ENCODE measurements around the gene ERGIC3.
"Not testable (repeated sequence)": the region's sequence is repeated elsewhere in the genome, so short reads cannot be mapped to it uniquely, and the experiment has no call there.

ERGIC3 gene

GRCh38 chr20:35518955-35519354 lies 22.9 kb upstream of the ERGIC3 start:
- no peak for FAIRE-seq

- no peak for FAIRE-seq
Measured at GRCh38 chr20:35523298-35523888, 18.5 kb upstream of the ERGIC3 start.

- FAIRE-seq = no peak
Measured at GRCh38 chr20:35525639-35526038, 16.2 kb upstream of the ERGIC3 start.

GRCh38 chr20:35527122-35527769 lies 14.6 kb upstream of the ERGIC3 start:
- no peak for FAIRE-seq

- no peak for FAIRE-seq
Measured at GRCh38 chr20:35529552-35529951, 12.3 kb upstream of the ERGIC3 start, which contains the start of gene C20orf173. C20orf173 (minus strand) TSS chr20:35529652; CDS start chr20:35529373, 279 bp downstream.

GRCh38 chr20:35539756-35540212 lies 2.1 kb upstream of the ERGIC3 start:
- FAIRE-seq = no peak

GRCh38 chr20:35541118-35541782 lies 628 bp upstream of the ERGIC3 start:
- no peak for FAIRE-seq

GRCh38 chr20:35542990-35543389 lies 1.1 kb downstream of the ERGIC3 start:
- no peak for FAIRE-seq

- no peak for FAIRE-seq
Measured at GRCh38 chr20:35544436-35544835, 2.6 kb downstream of the ERGIC3 start.

DNA sequence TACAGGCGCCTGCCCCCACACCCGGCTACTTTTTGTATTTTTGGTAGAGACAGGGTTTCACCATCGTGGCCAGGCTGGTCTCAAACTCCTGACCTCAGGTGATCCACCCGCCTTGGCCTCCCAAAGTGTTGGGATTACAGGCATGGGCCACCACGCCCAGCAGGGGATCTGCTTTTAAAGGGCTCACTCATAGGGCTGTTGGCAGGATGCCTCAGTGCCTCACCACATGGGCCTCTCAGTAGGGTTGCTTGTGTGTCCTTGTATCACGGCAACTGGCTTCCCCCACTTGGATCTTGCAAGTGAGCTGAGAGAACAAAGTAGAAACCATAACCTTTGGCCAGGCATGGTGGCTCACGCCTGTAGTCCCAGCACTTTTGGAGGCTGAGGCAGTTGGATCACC lies 3.1 kb downstream of the ERGIC3 start:
- not testable (repeated sequence) for FAIRE-seq

DNA sequence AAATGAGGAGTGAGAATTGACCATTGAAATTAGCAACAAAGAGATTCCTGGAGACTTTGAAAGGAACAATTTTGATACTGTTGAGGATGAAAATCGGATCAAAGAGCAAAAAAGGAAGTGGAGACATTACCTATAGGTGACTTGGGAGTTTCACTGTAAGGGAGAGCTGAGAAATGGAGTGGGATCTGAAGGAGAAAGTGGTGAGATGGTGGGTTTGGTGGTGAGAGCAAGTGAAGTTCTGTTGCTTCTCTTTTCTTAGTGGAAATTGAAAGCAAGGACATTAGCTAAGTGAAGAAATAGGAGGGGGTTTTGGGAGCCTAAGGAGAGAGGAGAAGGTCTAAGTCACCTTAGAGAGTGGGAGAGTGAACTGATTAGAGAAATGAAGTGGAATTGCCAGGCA lies 4.2 kb downstream of the ERGIC3 start:
- no peak for FAIRE-seq

- no peak for FAIRE-seq
Measured at GRCh38 chr20:35547329-35547728, 5.5 kb downstream of the ERGIC3 start.

GRCh38 chr20:35551503-35551902 lies 9.6 kb downstream of the ERGIC3 start:
- FAIRE-seq = no peak

DNA sequence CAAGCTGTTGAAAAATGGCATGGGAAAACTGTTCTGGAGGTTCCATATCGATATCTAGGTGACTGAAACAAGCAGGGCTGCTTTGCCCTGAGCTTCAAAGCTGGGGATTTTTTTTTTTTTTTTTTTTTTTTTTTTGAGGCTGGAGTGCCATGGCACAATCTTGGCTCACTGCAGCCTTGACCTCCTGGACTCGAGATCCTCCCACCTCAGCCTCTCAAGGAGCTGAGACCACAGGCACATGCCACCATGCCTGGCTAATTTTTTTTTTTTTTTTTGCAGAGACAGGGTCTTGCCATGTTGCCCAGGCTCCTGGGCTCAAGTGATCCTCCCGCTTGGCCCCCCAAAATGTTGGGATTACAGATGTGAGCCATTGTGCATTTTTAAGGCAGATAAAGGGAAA lies 11.0 kb downstream of the ERGIC3 start:
- FAIRE-seq = no peak

DNA sequence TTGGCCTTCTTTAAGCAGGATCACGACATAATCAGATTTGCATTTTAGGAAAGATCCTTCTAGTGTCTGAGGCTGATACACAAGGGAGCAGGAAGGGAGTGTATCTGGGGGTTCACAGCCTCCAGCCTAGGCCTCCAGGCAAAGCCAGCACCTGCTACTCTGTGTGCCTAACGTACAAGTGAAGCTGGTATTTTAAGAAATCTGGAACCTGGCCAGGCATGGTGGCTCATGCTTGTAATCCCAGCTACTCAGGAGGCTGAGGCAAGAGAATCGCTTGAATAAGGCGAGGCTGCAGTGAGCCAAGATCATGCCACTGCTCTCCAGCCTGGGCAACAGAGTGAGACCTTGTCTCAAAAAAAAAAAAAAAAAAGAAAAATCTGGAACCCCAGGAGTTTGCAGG lies 13.6 kb downstream of the ERGIC3 start:
- FAIRE-seq = not testable (repeated sequence)

DNA sequence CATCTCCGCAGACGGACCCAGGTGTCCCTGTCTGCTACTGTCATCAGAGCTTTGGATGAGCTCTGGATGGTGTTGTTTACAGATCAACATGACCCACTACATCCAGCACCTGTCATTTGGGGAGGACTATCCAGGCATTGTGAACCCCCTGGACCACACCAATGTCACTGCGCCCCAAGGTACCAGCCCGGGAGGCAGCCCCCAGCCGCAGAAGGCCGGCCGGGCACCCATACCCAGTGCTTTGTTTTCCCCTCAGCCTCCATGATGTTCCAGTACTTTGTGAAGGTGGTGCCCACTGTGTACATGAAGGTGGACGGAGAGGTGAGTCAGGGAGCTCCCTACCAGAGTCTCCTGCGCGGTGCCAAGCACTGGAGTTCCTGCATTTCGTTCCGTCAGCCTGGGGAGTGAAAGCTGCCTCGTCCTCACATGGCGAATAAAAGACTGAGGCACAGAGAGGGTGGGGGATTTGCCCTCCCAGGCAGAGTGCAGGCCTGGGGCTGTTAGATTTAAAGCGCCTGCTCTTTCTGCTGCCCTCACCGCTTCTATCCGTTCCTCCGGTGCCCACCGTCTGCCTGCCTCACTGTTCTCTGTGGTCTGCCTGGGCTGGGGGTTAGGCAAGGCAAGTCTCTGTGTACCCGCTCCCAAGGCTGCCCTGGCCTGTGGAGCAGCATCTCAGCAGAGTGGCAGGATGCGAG lies 14.2 kb downstream of the ERGIC3 start:
- FAIRE-seq = no peak

- no peak for FAIRE-seq
Measured at GRCh38 chr20:35556871-35557270, 15.0 kb downstream of the ERGIC3 start.

DNA sequence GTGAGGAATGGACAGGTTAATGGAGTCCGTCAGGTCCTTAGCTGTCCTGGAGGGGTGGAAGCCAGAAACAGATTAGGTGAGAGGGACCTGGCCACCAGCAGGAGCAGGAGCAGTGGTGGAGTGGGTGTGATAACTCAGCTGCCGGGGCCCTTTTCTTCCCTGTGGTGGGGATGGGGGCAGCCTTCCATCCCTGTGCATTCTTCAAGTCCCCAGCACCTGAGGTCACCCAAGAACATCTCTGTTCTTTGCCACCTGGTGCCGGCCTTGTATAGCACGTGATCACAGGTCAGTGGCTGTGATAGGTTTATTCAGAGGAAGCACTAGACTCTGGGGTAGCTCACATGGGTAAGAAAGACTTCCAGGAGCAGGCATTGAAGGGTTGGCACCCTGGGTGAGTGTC lies 16.6 kb downstream of the ERGIC3 start:
- FAIRE-seq = no peak

DNA sequence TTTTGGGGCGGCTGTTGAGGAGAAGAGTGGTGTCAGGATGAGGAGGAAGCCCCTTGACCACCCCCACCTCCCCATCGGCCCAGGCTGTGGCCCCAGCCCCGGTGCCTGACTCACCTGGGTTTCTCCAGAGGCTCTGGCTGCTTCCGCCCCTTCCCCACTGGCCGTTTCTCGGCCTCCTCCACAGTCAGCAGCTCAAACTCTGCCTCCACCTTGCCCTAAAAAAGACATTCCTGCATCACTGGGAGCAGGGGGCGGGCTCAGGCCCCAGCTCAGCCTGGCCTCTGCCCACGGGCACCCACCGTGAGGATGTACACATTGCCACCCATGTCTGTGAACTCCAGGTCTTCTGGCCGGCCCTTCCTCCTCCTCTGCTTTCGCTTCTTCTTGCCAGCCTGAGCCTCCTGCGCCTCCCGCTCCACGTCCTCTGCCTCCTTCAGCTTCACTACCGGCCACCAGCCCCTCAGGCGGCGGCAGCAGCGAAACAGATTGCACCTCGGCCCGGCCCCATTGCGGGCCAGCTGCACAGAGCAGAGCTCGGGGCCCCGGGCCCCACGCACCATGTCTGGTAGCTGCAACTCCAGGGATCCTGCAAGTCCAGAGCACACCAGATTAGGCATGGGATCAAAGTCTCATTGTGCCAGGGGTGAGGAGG lies 17.3 kb downstream of the ERGIC3 start:
- FAIRE-seq = no peak

DNA sequence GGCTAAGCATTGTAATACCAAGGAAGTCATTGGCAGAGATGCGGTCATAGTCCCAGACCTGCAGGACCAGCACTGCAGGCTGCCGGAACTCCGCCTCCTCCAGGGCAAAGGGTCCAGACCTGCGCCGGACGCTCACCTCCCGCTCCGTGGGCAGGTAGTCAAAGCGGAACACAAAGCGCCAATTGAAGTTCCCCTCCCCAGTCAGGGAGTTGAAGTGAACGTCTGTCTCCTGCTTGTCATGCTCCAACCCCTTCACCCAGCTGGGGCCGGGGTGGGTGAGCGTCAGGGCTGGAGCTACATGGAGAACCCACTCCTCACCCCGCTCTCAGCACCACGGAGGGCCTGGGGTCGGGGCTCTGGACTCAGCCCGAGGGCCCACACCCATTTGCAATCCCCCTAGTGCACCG lies 18.2 kb downstream of the ERGIC3 start:
- no peak for FAIRE-seq

GRCh38 chr20:35560541-35560940 lies 18.7 kb downstream of the ERGIC3 start:
- FAIRE-seq = no peak

- FAIRE-seq = peak; percentile 8
Measured at GRCh38 chr20:35561268-35561667, 19.4 kb downstream of the ERGIC3 start.

DNA sequence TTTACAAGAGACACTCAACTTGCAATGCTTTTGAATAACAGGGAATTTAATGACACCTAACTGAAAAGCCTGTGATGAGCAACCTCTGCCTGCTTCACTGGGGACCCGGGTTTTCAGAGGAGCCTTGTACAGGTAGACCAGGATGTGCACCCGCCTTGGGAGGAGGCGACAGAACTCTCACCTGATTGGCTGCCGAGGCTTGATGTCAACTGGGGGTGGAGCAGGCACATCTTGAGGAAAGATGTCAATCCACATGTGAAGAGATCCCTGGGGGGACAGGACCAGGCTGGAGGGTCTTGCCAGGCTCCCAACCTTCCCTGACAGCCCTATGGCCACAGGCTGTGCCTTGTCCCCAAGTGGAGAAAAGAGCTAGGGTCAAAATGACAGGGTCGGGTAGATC lies 19.8 kb downstream of the ERGIC3 start:
- FAIRE-seq = no peak

All from G401.6 (cell line).